GM08714 (cell line): ENCODE data around the gene STX18.
"Not testable (repeated sequence)": the region's sequence is repeated elsewhere in the genome, so short reads cannot be mapped to it uniquely, and the experiment has no call there.

Experiments used
- H3K4me3 ChIP-seq: fragments of 200-500 bp; sonication (Bioruptor generic); 2 replicates; pipeline ENCODE4 v1.5.1; 2014; ENCODE audit warnings: mild to moderate bottlenecking, low read length, inconsistent platforms
- ZNF274 ChIP-seq: IDR thresholded peaks from 2 replicates; pipeline ENCODE4 v1.6.1; 2012; ENCODE audit warnings: mild to moderate bottlenecking, low read depth, low read length

The STX18 gene

DNA sequence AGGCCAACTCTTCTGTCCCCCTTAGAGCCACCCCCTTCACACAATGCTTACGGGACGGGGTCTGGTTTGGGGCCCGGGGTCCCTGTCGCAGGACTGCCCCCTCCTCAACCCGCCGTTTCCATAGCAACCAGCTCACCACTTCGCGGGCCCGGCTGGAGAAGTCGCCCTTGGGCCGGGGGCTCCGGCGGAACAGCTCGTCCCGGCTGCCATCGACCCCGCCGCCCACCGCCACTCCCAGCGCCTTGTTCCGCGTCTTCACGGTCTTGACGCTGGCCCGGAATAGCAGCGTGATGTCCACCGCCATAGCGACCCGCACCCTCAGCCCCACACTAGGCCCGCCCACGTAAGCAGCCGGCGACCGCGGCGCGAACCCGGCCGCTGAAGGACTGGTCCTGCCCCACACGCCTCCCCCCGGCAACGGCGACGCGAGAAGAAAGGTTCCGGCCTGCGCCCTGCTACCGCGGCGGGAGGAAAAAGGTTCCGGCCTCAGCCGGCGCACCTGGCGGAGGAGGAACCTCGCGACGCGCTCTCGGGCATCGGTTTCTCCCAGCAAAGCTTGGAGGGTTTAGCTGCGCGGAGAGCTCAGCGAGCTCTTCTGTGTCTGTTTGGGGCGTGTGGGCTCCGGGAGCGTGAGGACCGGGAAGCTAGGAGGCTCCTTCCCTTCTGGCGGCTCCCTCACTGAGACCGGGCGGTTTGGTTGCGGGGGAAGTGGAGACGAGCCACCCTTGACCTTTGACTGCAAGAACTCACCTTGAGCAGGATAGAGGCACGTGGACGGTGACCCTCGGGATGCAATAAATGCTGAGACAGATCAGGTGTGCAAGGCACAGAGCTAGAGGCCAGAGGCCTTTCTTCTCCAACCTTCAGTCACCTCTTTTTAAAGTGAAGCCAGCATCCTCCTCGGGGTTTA is at the start of gene STX18:
TSS of gene STX18 (minus strand) at position 388 of the 910 bp plus-strand sequence. CDS start at position 304, 84 bp downstream.
- peak within 1 kb of the TSS; percentile 83 for H3K4me3 ChIP-seq
- TF ChIP-seq ZNF274, result no peak

DNA sequence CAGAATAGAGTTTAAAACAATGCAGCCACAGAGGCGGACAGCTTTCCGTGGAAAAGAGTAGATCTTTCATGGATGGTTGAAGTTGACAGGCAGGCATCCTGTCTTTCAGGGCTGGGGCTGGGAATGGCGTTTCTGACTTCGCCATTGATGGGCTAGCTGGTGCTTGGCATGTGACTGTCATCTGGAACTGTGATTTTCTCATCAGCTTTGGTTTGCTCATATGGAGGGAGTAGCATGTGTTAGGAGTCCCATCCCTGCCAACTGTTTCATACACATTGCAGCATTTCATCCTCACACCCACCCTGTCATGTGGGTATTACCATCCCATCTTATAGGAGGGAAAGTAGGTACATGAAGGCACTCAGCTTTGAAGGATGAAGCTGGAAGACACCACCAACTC is 49.2 kb upstream of the STX18 start:
- no peak for TF ChIP-seq ZNF274

DNA sequence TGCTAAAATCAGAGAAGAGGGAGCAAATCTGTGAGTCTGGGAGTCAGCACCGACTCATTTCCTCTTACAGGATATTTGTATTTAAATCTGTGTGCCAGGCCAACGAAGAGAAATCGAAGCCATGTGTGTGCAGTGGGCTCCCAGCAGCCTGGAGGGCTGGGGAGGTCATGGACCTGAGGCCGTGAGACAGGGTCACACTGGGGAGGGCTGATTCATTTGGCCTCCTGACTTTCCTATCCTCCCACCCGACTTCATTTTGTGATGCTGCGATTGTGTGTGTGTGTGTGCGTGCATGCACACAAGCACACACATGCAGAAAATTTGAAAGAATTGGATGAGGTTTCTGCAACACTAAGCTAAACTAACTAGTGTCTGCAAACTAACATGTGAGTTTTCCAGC is 48.7 kb upstream of the STX18 start:
- no peak for TF ChIP-seq ZNF274
- H3K4me3 ChIP-seq, result no peak overlapping the region

More for the DNA sequence above, 49.2 kb upstream of the STX18 start:
- H3K4me3 ChIP-seq, result no peak overlapping the region

GRCh38 chr4:4585012-4585670 is 43.3 kb upstream of the STX18 start:
- TF ChIP-seq ZNF274, result no peak

DNA sequence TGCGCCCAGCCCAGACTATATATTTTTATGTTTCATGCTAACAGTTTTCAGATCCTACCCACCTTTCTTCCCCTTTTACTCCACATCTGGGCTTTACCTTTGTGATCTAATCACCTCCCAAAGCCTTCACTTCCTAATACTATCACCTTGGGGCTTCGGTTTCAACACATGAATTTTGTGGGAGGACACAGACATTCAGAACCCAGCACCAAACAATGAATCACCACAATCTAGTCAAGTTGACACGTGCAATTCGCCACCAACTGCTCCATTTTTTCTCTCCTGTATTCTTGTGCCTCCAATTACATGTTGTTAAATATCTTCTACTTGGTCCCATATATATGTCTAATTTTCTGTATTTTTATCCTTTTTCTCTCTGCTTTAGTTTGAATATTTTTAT is 41.8 kb upstream of the STX18 start:
- TF ChIP-seq ZNF274, result no peak
- H3K4me3 ChIP-seq, result no peak overlapping the region

More at GRCh38 chr4:4585012-4585670, 43.3 kb upstream of the STX18 start:
- H3K4me3 ChIP-seq, result no peak overlapping the region

DNA sequence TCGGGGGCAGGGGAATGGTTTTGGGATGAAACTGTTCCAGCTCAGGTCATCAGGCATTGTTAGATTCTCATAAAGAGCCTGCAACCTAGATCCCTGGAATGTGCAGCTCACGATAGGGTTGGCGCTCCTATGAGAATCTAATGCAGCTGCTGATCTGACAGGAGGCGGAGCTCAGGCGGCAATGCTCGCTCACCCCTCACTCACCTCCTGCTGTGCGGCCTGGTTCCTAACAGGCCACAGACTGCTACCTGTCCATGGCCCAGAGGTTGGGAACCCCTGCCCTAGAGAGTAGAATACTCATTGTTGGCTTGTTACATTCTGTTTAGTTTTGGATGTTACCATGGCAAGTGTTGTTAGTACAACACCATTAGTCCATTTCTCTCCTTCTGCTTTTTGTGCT is 40.8 kb upstream of the STX18 start:
- H3K4me3 ChIP-seq, result no peak overlapping the region
- TF ChIP-seq ZNF274, result no peak

GRCh38 chr4:4580494-4580893 is 38.6 kb upstream of the STX18 start:
- TF ChIP-seq ZNF274, result no peak
- H3K4me3 ChIP-seq, result no peak overlapping the region

DNA sequence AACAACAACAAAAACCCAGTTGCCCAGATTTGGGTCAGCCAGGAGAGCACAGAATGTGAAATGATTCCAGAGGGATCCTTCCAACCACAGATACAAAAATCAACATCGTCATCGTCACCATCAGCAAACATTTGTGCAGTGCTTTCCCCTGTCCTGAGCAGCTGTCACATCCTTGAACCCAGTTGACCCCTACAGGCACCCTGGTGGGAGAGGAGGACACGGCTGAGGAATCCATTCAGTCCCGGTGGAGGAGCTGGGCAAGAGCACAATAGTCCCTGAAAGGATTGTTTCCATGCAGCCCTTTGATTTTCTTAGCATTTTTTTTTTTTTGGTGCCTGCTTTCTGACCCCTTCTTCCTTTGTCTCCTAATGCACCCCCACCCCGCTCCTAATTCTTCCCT is 37.1 kb upstream of the STX18 start:
- H3K4me3 ChIP-seq, result no peak overlapping the region
- TF ChIP-seq ZNF274, result no peak

DNA sequence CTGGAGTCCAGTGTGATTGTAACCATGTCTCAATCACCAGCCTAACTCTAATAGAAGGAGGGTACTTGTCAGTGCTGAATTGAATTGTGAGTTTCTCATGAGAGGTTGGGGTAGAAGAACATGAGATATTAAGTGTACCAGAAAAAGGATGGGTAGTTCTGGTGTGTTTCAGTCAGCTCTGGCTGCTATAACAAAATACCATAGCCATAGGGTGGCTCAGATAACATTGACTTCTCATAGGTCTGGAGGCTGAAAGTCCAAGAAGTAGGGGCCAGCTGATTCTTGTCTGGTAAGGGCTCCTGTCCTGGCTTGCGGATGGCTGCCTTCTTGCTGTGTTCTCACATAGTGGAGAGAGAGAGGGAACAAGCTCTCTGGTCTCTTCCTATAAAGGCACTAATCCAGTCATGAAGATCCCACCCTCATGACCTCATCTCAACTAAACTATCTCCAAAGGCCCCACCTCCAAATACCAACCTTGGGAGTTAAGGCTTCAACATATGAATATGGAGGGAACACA is 35.6 kb upstream of the STX18 start:
- no peak for TF ChIP-seq ZNF274
- H3K4me3 ChIP-seq, result no peak overlapping the region

GRCh38 chr4:4575284-4576211 is 33.7 kb upstream of the STX18 start:
- peak overlapping the region; percentile 59; the same call in 1 of the 2 replicates for H3K4me3 ChIP-seq
- TF ChIP-seq ZNF274, result no peak

DNA sequence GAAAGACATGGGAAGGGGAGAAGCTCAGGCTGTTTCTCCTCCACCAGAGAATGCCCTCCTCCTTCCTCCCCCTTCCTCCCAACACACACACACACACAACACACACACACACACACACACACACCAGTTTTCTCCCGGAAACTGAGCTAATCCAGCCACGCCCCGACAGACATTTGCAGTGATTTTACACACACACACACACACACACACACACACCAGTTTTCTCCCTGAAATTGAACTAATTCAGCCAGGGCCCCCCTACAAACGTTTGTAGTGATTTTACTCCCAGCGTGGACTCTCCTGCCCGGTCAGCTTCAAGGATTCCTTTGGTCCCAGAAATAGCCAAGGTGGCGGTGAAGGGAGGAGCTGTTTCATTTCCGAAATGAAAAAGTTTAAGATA is 32.9 kb upstream of the STX18 start:
- peak overlapping the region; percentile 59; the same call in 1 of the 2 replicates for H3K4me3 ChIP-seq
- no peak for TF ChIP-seq ZNF274

- TF ChIP-seq ZNF274, result no peak
- no peak overlapping the region for H3K4me3 ChIP-seq
These were observed 32.2 kb upstream of the STX18 start for GRCh38 chr4:4574052-4574451.

DNA sequence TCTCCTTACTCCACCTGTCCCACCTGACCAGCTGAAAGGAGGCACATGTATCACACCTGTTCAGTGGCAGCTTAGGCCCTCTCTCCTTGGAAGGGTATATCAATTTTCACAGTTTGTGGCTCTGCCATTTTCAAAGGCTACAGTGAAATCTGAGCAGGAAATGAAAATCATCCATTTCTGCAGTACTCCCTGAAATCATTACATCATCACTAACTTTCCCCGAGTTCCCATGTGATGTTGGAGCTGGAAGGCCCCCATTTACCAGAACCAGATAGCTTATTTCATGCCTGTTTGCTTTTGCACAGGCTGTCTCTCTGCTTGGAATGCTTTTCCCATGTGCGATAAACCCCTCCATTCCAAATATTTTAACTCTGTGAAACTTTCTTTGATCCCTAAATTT is 31.0 kb upstream of the STX18 start:
- no peak overlapping the region for H3K4me3 ChIP-seq
- TF ChIP-seq ZNF274, result no peak

GRCh38 chr4:4569861-4570260 is 28.0 kb upstream of the STX18 start:
- not testable (repeated sequence) for H3K4me3 ChIP-seq
